ENCODE data around the gene ACVR1C.
"Not testable (repeated sequence)": the region's sequence is repeated elsewhere in the genome, so short reads cannot be mapped to it uniquely, and the experiment has no call there.

Gene ACVR1C

DNA sequence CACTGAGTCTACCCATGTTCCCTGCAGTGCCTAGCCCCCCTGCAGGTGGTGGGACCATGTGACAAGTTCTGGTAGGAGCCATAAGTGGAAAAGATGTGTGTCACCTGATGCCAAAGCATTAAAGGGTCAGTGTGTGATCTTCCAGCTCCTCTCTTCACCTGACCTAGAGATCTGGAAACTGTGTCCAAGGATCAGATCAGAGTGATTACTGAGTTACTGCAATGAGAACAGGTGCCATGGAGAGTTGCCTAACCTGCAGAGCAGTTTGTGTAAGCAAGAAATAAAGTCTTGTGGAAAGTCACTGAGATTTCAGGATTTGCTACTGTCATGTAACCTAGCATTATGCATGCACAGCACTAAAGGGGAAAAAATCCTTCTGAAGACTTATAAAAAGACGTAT, 90.6 kb downstream of the ACVR1C start:
- Mint-ChIP-seq H3K27me3 (no peaks in the 10 kb centered on the region), H3K4me3 (no peak overlapping the region), H3K4me1 (no peaks in the 10 kb centered on the region), H3K9me3 (peaks cover 3% of the 10 kb centered on the region), H3K36me3 (no peaks in the 10 kb centered on the region), H3K27ac (no peak overlapping the region)
- ATAC-seq, result no peak

DNA sequence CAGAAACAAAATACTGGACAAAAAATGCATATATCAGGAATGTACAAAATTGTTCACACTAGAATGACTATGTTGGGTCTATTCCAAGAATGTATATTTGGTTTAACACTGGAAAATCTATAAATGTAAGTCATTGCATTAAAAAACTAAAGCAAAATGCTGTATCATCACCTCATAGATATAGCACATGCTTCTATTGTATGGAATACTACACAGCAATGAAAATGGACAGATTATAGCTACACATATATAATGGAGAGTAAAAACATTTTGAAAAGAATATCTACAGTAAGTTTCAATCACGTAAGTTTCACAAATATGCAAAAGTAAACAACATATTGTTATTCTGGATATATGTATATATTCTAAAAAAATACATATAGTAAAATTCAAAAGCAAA, 91.8 kb downstream of the ACVR1C start:
- no peak for ATAC-seq
- no peaks in the 10 kb centered on the region for H3K27me3 Mint-ChIP-seq
- no peaks in the 10 kb centered on the region for H3K36me3 Mint-ChIP-seq
- H3K27ac Mint-ChIP-seq, result no peak overlapping the region
- no peaks in the 10 kb centered on the region for H3K4me1 Mint-ChIP-seq
- no peak overlapping the region for H3K4me3 Mint-ChIP-seq
- H3K9me3 Mint-ChIP-seq, result peaks cover 3% of the 10 kb centered on the region

DNA sequence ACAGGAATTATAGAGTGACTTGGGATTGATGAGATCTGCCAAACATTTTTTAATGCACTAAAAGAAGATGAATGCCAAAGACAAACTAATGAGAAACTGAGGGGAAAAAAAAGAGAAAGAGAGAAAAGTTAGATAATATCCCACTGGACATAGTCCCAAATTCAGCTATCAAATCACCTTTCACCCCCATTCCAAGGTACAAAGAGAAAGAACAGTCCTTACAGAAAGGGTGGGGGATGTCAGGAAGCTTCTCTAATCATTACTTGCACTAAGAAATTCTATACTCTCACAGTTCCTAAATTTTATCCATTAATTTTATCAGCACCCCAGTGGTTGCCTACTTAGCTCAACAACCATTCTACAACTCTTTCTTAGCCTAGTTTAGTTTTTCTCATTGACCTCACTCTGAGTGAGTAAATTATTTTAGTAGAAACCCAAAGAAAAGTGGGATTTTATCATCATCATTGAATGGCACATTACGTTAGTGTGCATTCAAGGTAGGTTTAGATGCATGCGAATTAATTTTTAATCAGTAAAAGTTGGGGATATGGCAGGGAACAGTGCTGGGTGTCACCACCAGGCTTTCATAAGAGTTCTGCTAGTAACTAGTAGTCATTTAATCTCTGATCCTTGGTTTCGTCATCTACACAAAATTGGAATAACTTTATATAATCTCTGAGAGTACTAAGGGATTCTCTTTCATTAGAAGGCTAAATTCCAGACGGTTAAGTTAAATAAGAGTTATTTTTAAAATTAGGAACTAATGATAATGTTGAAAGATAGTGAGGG, 99.5 kb downstream of the ACVR1C start:
- Mint-ChIP-seq H3K27ac (no peak overlapping the region), H3K4me3 (no peak overlapping the region), H3K27me3 (no peaks in the 10 kb centered on the region), H3K4me1 (no peaks in the 10 kb centered on the region), H3K9me3 (no peaks in the 10 kb centered on the region), H3K36me3 (no peaks in the 10 kb centered on the region)
- ATAC-seq, result no peak

DNA sequence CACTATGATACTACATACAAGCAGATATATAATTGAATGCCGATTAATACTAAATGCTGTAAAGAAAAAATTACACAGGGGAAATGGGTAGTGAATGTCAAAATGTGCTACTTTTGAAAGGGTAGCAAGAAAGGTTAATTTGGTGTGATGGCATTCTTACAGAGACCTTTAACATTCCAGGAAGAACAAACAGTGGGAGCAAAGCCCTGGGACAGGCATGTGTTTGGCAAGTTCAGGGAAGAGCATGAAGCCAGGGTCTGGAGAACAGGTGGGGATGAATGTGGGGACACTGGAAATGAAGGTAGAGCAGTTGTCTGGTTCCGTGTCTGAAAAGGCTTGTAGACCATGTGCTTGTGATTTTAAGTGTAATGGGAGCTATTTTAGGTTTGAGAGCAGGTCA, 102.6 kb downstream of the ACVR1C start:
- H3K27me3 Mint-ChIP-seq, result no peaks in the 10 kb centered on the region
- H3K27ac Mint-ChIP-seq, result no peak overlapping the region
- ATAC-seq, result no peak

DNA sequence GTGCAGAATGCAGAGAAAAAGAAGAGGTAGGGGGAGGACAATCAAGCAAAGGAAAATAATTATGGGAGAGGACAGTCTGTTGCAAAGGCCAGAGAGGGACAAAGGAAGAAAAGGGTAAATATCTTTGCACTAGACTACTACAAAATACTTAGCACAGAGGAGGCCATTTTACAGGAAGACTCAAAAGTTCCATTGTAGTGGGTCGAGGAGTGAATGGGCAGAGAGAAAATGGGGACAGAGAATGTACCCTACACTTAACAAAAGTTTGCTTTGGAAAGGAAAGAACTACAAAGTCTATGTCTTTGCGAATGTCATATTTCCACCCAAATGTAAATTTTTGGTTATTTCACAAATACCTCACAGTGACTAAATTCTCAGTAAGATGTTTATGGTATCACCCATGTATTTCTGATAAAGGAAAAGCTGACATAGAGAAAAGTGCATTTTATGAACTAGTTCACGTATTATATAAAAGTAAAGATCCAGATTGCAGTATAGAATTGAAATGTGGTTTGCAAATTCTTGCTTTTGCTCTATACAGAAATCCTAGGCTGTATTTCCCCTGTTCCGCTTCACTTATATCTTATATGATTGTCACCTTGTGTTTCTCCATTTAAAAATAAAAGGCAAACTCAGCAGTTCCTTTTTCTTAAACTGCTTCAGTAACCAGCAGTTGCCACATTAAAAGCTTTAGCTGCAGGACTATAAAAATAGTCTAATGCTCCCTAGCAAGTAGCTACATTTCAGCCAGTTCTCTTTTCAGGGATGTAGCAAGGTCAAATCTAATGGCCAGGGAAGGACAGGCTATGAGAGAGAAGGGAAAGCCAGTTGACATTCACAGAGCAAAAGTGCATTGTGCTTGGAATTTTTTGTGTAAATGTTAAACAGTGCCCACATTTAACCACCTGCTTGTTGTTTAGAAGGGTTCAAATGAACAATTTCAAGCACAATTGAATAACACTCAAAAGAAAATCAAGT, 105.1 kb downstream of the ACVR1C start:
- peak overlapping the region; percentile 10 for H3K27ac Mint-ChIP-seq
- peak; percentile 75 for ATAC-seq
- H3K4me3 Mint-ChIP-seq, result peak overlapping the region; percentile 18
- H3K4me1 Mint-ChIP-seq, result peaks cover 27% of the 10 kb centered on the region
- H3K27me3 Mint-ChIP-seq, result no peaks in the 10 kb centered on the region
- H3K36me3 Mint-ChIP-seq, result no peaks in the 10 kb centered on the region
- no peaks in the 10 kb centered on the region for H3K9me3 Mint-ChIP-seq

More for the DNA sequence above, 102.6 kb downstream of the ACVR1C start:
- Mint-ChIP-seq H3K4me3 (no peak overlapping the region), H3K4me1 (peaks cover 27% of the 10 kb centered on the region), H3K9me3 (no peaks in the 10 kb centered on the region), H3K36me3 (no peaks in the 10 kb centered on the region)

DNA sequence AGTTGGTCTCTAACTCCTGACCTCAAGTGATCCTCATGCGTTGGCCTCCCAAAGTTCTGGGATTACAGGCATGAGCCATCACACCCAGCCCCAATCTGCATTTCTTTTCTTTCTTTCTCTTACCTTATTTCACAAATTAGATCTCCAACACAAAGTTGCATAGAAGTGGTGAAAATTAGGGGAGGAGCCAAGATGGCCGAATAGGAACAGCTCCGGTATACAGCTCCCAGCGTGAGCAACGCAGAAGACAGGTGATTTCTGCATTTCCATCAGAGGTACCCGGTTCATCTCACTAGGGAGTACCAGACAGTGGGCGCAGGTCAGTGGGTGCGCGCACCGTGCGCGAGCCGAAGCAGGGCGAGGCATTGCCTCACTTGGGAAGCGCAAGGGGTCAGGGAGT, 113.7 kb downstream of the ACVR1C start:
- H3K4me1 Mint-ChIP-seq, H3K27me3 Mint-ChIP-seq, H3K36me3 Mint-ChIP-seq, H3K9me3 Mint-ChIP-seq, H3K27ac Mint-ChIP-seq, H3K4me3 Mint-ChIP-seq, ATAC-seq: not testable (repeated sequence)

DNA sequence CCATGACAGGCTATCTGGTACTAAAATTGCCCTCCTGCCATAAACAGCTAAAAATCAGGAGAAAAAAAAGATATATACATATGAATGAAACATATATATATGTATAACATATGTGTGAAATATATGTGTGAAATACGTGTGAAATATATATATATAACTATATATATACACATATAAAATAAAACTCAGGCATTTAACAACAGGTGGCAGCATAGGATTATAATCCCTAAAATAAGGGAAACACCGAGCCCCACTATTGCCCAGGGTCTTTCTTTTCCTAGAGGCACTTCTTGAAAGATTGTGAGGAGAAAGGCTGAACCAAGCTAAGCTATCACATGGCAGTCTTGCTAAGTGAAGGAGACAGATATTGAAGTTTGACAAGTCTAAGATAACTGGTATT, 118.9 kb downstream of the ACVR1C start:
- Mint-ChIP-seq H3K9me3 (peaks cover 3% of the 10 kb centered on the region), H3K27me3 (peaks cover 10% of the 10 kb centered on the region), H3K27ac (no peak overlapping the region), H3K4me3 (no peak overlapping the region), H3K4me1 (peaks cover 7% of the 10 kb centered on the region), H3K36me3 (no peaks in the 10 kb centered on the region)
- no peak for ATAC-seq

DNA sequence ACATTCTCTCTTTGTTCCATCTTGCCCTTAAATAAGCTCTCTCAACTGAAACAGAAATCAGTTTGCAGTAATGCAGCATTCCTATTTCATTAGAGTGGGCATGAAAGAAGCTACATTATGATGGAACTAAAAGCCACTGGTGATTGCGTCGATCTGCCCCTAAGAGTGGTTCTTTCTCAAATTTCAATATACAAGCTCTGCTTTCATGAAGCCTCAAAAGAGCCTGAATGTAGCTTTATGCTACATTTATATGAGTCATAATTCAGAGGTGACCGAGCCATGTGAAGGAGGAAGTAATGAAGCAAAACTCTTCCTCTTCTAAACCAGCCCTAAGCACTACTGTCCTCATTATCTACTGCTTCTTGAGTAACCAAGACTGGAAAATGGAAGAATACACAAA, 120.0 kb downstream of the ACVR1C start:
- peaks cover 3% of the 10 kb centered on the region for H3K9me3 Mint-ChIP-seq
- peaks cover 7% of the 10 kb centered on the region for H3K4me1 Mint-ChIP-seq
- ATAC-seq, result peak; percentile 58
- no peak overlapping the region for H3K4me3 Mint-ChIP-seq
- no peak overlapping the region for H3K27ac Mint-ChIP-seq
- H3K27me3 Mint-ChIP-seq, result peaks cover 10% of the 10 kb centered on the region
- H3K36me3 Mint-ChIP-seq, result no peaks in the 10 kb centered on the region

DNA sequence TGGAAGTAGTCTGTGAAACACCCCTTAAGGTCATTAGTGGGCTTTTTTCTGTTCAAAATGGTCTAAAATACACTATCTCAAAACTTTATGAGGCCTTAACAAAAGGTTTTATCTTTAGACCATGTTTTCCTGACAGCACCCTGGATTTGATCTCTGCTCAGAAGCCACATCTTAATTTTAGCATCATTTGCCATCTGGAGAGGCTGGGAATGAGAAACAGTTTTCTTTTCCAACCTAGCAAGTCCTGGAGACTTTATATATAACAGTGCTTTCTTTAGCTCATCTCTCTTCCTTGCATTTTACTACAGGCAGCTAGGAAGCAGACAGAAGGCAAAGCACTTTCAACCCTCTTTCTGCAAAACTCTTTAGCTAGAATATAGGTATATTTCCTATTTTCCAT, 122.1 kb downstream of the ACVR1C start:
- Mint-ChIP-seq H3K27me3 (peaks cover 10% of the 10 kb centered on the region), H3K4me1 (peaks cover 8% of the 10 kb centered on the region), H3K36me3 (no peaks in the 10 kb centered on the region), H3K4me3 (no peak overlapping the region), H3K9me3 (peaks cover 3% of the 10 kb centered on the region), H3K27ac (no peak overlapping the region)
- ATAC-seq, result no peak

DNA sequence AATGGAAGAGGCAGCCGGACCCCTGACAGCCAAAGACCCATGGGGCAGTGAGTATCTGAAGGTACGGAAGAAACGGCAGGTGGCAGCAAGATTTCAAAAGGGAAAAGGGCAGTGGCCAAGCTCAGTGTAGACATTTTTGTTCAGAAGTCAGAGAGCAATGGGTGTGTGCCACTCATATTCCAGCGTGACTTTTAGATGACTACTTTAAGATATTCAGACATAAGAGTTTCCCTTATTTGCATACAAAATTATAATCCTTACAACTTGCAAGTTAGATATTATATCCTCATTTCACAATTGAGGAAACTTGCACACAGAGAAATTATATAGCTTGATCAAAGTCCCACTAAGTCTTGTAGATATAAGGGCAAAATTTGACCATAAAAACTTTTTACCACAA, 124.0 kb downstream of the ACVR1C start:
- Mint-ChIP-seq H3K4me1 (peaks cover 26% of the 10 kb centered on the region), H3K4me3 (no peak overlapping the region), H3K36me3 (no peaks in the 10 kb centered on the region), H3K27ac (no peak overlapping the region), H3K9me3 (peaks cover 3% of the 10 kb centered on the region), H3K27me3 (no peaks in the 10 kb centered on the region)
- ATAC-seq, result no peak

DNA sequence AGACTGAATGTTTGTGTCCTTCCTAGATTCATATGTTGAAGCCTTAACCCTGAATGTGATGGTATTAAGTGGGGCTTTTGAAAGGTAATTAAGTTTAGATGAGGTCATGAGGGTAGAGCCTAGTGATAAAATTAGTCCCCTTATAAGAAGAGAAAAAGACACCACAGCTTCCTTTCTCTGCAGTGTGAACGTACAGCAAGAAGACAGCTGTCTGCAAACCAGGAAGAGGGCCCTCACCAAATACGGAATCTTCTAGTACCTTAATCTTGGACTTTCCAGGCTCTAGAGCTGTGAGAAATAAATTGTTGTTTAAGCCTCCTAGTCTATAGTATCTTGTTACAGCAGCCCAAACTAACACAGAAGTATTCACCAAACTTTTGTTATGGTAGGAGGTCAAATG, 127.6 kb downstream of the ACVR1C start:
- H3K9me3 Mint-ChIP-seq, result no peaks in the 10 kb centered on the region
- H3K4me1 Mint-ChIP-seq, result peaks cover 25% of the 10 kb centered on the region
- H3K36me3 Mint-ChIP-seq, result no peaks in the 10 kb centered on the region
- peak overlapping the region; percentile 36 for H3K27ac Mint-ChIP-seq
- no peak overlapping the region for H3K4me3 Mint-ChIP-seq
- ATAC-seq, result no peak
- no peaks in the 10 kb centered on the region for H3K27me3 Mint-ChIP-seq

DNA sequence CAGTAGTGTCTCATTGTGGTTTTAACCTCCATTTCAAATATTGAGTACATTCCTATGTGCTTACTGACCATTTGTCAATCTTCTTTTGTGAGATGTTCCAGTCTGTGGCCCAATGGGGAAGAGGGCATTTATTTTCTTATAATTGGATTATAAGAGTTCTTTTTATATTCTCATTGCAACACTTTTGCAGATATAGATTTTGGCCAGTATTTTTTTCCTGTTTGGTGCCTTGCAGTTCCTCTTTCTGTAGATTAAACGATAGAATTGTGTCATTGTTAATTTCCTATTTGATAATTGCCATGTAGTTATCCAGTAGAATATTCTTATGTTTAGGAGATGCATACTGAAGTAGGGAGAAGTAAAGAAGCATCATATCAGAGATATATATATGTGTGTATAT, 128.3 kb downstream of the ACVR1C start:
- Mint-ChIP-seq H3K36me3 (no peaks in the 10 kb centered on the region), H3K27me3 (no peaks in the 10 kb centered on the region), H3K4me3 (no peak overlapping the region), H3K4me1 (peaks cover 25% of the 10 kb centered on the region), H3K9me3 (no peaks in the 10 kb centered on the region), H3K27ac (peak overlapping the region; percentile 36)
- no peak for ATAC-seq

DNA sequence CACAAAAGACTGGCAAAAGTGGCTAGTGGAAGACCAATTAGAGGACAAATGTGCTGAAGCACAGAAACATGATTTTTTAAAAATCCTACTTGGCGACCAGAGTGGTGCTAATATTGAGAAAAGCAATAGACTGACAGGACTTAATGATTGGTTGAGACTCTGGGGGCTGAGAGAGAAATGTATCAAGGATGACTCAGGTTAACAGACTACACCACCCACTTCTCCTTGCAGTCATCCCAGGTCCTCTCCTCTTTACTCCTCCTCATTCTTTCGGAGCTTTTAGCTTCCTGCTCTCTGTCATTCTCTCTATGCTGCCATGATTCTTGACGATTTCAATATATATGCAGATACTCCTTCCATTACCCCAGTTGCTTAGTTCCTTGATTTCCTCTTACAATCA, 130.2 kb downstream of the ACVR1C start:
- Mint-ChIP-seq H3K4me1 (peaks cover 28% of the 10 kb centered on the region), H3K9me3 (no peaks in the 10 kb centered on the region), H3K27me3 (no peaks in the 10 kb centered on the region), H3K27ac (no peak overlapping the region), H3K36me3 (no peaks in the 10 kb centered on the region), H3K4me3 (no peak overlapping the region)
- ATAC-seq, result no peak

DNA sequence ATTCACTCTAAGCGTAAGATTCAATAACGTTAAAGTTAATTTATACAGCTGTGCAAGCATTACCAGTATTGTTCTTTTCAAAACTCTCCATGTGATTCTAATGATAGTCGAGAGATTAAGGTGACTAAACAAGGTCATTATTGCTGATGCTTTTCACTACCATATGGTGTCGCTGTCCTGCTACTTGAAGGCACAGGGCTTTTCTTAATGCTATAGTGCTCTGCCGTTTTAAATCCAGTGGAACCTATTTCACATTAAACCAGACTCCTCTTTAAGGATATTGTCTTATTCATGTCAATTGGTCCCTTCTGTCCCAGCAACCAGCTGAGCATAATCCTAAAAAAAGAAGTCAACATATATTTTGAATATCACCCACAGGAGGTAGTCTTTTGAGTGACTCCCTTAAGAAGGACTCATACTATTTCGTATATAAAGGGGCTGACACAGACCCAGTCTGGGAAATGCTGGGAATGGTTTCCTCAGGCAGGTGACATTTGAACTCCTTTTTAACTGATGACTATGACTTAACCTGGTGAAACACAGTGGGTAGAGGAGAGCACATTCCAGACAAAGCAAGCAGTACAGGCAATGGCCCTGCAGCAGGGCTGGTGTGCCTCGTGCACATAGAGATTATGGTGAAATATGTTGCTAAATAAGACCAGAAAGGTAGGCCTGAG, 130.9 kb downstream of the ACVR1C start:
- Mint-ChIP-seq H3K4me1 (peaks cover 35% of the 10 kb centered on the region), H3K9me3 (no peaks in the 10 kb centered on the region), H3K27ac (no peak overlapping the region), H3K36me3 (no peaks in the 10 kb centered on the region), H3K4me3 (no peak overlapping the region), H3K27me3 (no peaks in the 10 kb centered on the region)
- peak; percentile 64 for ATAC-seq

DNA sequence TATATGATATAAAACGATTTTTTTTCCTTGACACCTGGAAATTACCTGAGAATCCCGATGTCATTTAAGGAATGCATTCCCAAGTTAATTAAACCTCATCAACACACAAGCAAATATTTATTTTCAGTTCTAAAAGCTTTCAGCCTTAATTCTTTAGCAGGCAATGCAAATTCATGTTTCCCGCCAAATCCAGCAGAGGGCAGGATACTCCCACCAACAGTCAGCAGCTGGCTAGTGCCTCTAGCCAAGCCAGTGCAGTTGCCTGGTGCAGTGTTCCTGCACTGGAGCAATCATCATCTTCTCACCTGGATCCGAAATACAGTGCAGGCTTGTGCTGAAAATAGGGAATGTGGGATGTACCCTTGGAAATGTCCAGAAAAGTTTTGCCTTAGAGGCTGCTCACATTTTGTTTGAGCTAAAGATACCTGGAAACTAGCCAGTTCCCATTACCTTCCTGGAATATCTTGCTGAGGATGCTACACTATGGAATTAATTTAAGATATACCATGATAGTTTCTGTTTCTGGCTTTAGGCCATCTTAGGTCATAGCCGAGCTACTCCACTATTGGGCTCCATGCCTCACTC, 136.4 kb downstream of the ACVR1C start:
- H3K4me1 Mint-ChIP-seq, result peaks cover 21% of the 10 kb centered on the region

More for the DNA sequence above, 136.4 kb downstream of the ACVR1C start:
- no peaks in the 10 kb centered on the region for H3K36me3 Mint-ChIP-seq
- peak overlapping the region; percentile 7 for H3K27ac Mint-ChIP-seq
- no peaks in the 10 kb centered on the region for H3K9me3 Mint-ChIP-seq
- peak; percentile 82 for ATAC-seq
- no peaks in the 10 kb centered on the region for H3K27me3 Mint-ChIP-seq
- H3K4me3 Mint-ChIP-seq, result no peak overlapping the region
